KMS-11 (cell line): Measurements from ENCODE around the gene DLG2.

ENCODE experiments used
- H2AFZ ChIP-seq: fragments of 200-600 bp; sonication (generic); 2 replicates; pipeline ENCODE4 v1.6.1; 2016; ENCODE audit warnings: antibody characterized with exemption, mixed run types, low read depth
- H3K27ac ChIP-seq: fragments of 200-600 bp; sonication (generic); 2 replicates; pipeline ENCODE4 v1.6.1; 2016; ENCODE audit warnings: mild to moderate bottlenecking, mixed run types
- H3K27me3 ChIP-seq: fragments of 200-600 bp; sonication (generic); 2 replicates; pipeline ENCODE4 v1.6.1; 2017; ENCODE audit warnings: mild to moderate bottlenecking, low read depth, mixed run types, moderate library complexity; ENCODE audit not compliant: insufficient read depth
- H3K36me3 ChIP-seq: fragments of 200-600 bp; sonication (generic); 2 replicates; pipeline ENCODE4 v1.6.1; 2017; ENCODE audit warnings: mild to moderate bottlenecking, mixed run types; ENCODE audit not compliant: insufficient read depth
- H3K4me1 ChIP-seq: fragments of 200-600 bp; sonication (generic); 2 replicates; pipeline ENCODE4 v1.6.1; 2016; ENCODE audit warnings: mild to moderate bottlenecking, low read depth, mixed run types; ENCODE audit not compliant: poor library complexity, severe bottlenecking
- H3K4me2 ChIP-seq: fragments of 200-600 bp; sonication (generic); 2 replicates; pipeline ENCODE4 v1.7.0; 2016; ENCODE audit warnings: mild to moderate bottlenecking, mixed run types
- H3K4me3 ChIP-seq: fragments of 200-600 bp; sonication (generic); IDR thresholded peaks from 2 replicates; pipeline ENCODE4 v1.6.1; 2017; ENCODE audit warnings: low read depth, low read length, mixed read lengths; ENCODE audit not compliant: insufficient read depth
- H3K79me2 ChIP-seq: fragments of 200-600 bp; sonication (generic); 2 replicates; pipeline ENCODE4 v1.6.1; 2016; ENCODE audit warnings: low read depth, mixed run types; ENCODE audit not compliant: insufficient read depth
- H3K9ac ChIP-seq: fragments of 200-600 bp; sonication (generic); 2 replicates; pipeline ENCODE4 v1.6.1; 2016; ENCODE audit warnings: mild to moderate bottlenecking, mixed run types
- H4K20me1 ChIP-seq: fragments of 200-600 bp; sonication (generic); 2 replicates; pipeline ENCODE4 v1.6.1; 2016; ENCODE audit warnings: mild to moderate bottlenecking, mixed run types; ENCODE audit not compliant: insufficient read depth
- TF ChIP-seq, protein P1 (sequence below): fragments of 200-600 bp; sonication (generic); conservative IDR thresholded peaks from 2 replicates; pipeline ENCODE4 v1.6.1; 2017; ENCODE audit warnings: low read depth, mild to moderate bottlenecking, antibody characterized with exemption, low read length, moderate library complexity, mixed read lengths

The DLG2 gene

DNA sequence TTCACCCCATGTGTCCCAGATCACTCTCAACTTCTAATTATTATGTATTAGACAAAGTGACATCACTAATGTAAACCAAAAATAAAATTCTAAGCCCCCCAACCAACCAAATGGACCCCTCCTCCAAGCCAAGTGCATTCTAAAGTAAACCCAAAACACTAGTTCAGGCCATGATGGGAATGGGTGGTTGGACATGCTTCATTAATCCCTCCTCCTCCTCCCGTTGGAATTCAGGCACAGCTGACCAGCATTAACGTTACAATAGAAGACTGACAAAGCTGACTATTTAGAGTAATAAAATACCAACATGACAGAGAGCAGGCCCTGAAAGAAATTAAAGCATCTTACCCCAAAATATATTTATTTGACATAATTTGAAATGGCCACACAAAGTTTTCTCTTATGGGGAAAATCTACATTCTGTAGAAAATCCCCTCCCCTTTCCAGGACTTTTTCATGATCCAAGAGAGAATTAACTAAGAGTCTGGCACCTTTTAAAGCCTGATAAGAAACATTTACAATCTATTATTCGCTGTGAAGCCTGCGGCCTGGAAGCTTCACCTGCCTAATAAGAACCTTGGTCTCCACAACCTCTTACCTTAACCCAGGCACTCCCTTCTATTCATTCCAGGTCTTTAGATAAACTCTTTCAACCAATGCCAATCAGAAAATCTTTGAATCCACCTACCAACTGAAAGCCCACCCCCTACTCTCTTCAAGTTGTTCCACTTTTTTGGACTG lies 1392.5 kb downstream of the DLG2 start:
- Histone ChIP-seq H3K36me3 (no peaks in the 10 kb centered on the region), H3K79me2 (no peaks in the 10 kb centered on the region), H3K4me3 (no peak overlapping the region), H3K27ac (no peak overlapping the region), H3K27me3 (no peaks in the 10 kb centered on the region), H3K9ac (no peak overlapping the region), H2AFZ (no peak overlapping the region), H3K4me2 (no peak overlapping the region), H4K20me1 (no peaks in the 10 kb centered on the region), H3K4me1 (no peaks in the 10 kb centered on the region)
- TF ChIP-seq, protein P1, sequence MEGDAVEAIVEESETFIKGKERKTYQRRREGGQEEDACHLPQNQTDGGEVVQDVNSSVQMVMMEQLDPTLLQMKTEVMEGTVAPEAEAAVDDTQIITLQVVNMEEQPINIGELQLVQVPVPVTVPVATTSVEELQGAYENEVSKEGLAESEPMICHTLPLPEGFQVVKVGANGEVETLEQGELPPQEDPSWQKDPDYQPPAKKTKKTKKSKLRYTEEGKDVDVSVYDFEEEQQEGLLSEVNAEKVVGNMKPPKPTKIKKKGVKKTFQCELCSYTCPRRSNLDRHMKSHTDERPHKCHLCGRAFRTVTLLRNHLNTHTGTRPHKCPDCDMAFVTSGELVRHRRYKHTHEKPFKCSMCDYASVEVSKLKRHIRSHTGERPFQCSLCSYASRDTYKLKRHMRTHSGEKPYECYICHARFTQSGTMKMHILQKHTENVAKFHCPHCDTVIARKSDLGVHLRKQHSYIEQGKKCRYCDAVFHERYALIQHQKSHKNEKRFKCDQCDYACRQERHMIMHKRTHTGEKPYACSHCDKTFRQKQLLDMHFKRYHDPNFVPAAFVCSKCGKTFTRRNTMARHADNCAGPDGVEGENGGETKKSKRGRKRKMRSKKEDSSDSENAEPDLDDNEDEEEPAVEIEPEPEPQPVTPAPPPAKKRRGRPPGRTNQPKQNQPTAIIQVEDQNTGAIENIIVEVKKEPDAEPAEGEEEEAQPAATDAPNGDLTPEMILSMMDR = no peak

DNA sequence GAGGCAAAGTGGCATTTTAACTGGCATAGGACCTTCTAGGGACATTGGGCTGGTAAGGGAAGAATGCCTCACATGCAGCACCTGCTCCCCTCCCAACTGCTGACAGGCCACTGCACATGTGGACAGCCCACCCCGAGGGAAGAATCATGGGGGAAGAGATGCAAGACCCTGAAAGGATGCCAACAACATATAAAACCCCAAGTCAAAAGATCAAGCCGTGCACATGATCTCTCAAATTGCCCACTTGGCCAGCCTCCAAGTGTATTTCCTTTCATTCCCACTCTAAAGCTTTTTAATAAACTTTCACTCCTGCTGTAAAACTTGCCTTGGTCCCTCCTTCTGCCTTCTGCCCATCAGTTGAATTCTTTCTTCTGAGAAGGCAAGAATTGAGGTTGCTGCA lies 1393.1 kb downstream of the DLG2 start:
- no peak overlapping the region for H3K9ac ChIP-seq
- H3K79me2 ChIP-seq = no peaks in the 10 kb centered on the region
- no peak overlapping the region for H3K4me2 ChIP-seq
- no peak overlapping the region for H3K4me3 ChIP-seq
- TF ChIP-seq, protein P1 = no peak
- no peaks in the 10 kb centered on the region for H3K4me1 ChIP-seq
- H3K36me3 ChIP-seq = no peaks in the 10 kb centered on the region
- H4K20me1 ChIP-seq = no peaks in the 10 kb centered on the region
- no peak overlapping the region for H3K27ac ChIP-seq
- H3K27me3 ChIP-seq = no peaks in the 10 kb centered on the region
- no peak overlapping the region for H2AFZ ChIP-seq

DNA sequence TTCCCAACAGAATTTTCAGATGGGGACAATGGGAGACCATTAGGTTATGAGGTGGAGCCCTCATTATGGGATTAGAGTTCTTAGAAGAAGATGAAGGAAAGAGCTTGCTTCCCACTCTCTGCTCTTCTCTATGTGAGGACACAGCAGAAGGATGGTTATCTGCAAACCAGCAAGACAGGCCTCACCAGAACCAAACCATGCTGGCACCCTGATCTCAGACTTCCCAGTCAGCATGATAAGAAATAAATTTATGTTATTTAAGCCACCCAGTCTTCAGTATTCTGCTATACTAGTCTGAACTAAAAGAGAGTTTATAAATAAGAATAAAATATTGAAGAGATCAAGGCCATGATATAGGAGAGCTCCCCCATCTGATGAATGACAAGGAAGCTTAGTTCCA lies 1394.6 kb downstream of the DLG2 start:
- TF ChIP-seq, protein P1 = no peak
- H3K4me2 ChIP-seq = no peak overlapping the region
- no peak overlapping the region for H3K27ac ChIP-seq
- no peak overlapping the region for H3K9ac ChIP-seq
- H3K79me2 ChIP-seq = no peaks in the 10 kb centered on the region
- H3K36me3 ChIP-seq = no peaks in the 10 kb centered on the region
- H3K4me1 ChIP-seq = no peaks in the 10 kb centered on the region
- no peak overlapping the region for H2AFZ ChIP-seq
- no peaks in the 10 kb centered on the region for H4K20me1 ChIP-seq
- H3K4me3 ChIP-seq = no peak overlapping the region
- no peaks in the 10 kb centered on the region for H3K27me3 ChIP-seq

DNA sequence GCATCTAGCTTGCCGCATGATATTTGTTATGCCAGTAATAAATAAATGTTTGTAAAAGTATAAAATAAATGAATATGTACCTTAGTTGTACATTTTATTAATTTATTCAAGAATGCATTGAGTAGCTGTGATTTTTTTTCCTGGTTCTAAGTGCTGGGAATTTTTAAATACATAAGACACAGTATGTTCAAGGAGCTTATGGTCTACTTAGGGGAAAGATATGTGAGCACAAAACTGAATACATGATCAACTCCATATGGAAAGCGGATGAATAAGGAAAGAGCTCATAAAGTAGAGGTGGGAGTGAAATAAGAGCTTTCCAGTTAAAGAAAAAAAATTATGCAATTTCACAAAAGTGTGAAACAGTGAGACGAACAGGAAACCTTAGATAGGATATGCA lies 1396.7 kb downstream of the DLG2 start:
- Histone ChIP-seq H4K20me1 (no peaks in the 10 kb centered on the region), H3K79me2 (no peaks in the 10 kb centered on the region), H3K27ac (no peak overlapping the region), H3K27me3 (no peaks in the 10 kb centered on the region), H3K36me3 (no peaks in the 10 kb centered on the region), H3K4me2 (no peak overlapping the region), H2AFZ (no peak overlapping the region), H3K4me1 (no peaks in the 10 kb centered on the region), H3K4me3 (no peak overlapping the region), H3K9ac (no peak overlapping the region)
- TF ChIP-seq, protein P1 = no peak
